ENCODE data around the gene SOCS2. TPM values are rescaled to one million over a fixed set of nuclear protein-coding genes. Genes with fewer than 3 reads are reported as not detected.

SOCS2 gene
- total and polyA plus RNA-seq, 2 of the 8 experiments (the other 6 are each of a cell fraction or from before 2014, with no cell fraction given), result 14.5 to 18.0 TPM

- no peak overlapping the region for H3K9ac ChIP-seq (replicated peaks in 1 of 4; ENCODE audit: extremely low read depth in 1 of 4, low read depth in 3 of 4, low read length in 3 of 4)
These were observed 22.9 kb downstream of the SOCS2 start for GRCh38 chr12:93595351-93595750.

More at GRCh38 chr12:93595351-93595750, 22.9 kb downstream of the SOCS2 start:
- Histone ChIP-seq H2AK5ac (ENCODE audit: low read depth, low read length) (no peak overlapping the region), H2BK120ac (replicated peaks; ENCODE audit: low read depth, low read length) (no peak overlapping the region), H4K20me1 (replicated peaks in 1 of 2; ENCODE audit: control insufficient read depth in 1 of 2, insufficient read depth in 2 of 2, low read length in 2 of 2) (no peaks in the 10 kb centered on the region), H3K27me3 (replicated peaks in 1 of 4; ENCODE audit: control insufficient read depth in 3 of 4, extremely low read depth in 1 of 4, insufficient read depth in 3 of 4, low read length in 3 of 4) (peaks cover 0 to 5% (median 3%) of the 10 kb centered on the region in 4 experiments; a peak in 5 of 7 replicates), H3K79me1 (ENCODE audit: low read depth, low read length) (no peaks in the 10 kb centered on the region), H2AFZ (ENCODE audit: low read length) (no peak overlapping the region), H3K4me3 (ENCODE audit: extremely low read depth in 1 of 4, insufficient read depth in 2 of 4, low read depth in 3 of 4, low read length in 4 of 4) (no peak overlapping the region), H2BK15ac (ENCODE audit: low read length) (no peak overlapping the region), H3K4me2 (ENCODE audit: insufficient read depth in 1 of 2, low read depth in 2 of 2, low read length in 2 of 2) (no peak overlapping the region), H2BK12ac (ENCODE audit: low read depth, low read length) (no peak overlapping the region), H2BK20ac (ENCODE audit: low read length) (no peak overlapping the region), H4K5ac (ENCODE audit: insufficient read length, low read depth, low read length) (no peak overlapping the region), H4K8ac (ENCODE audit: extremely low read depth, insufficient read depth, low read length) (no peak overlapping the region), H3K23me2 (ENCODE audit: low read depth, low read length) (peaks cover 4% of the 10 kb centered on the region; the same call in 1 of the 2 replicates), H3K36me3 (ENCODE audit: control insufficient read depth in 2 of 4, insufficient read depth in 4 of 4, low read length in 3 of 4) (no peaks in the 10 kb centered on the region), H3K18ac (ENCODE audit: extremely low read depth, low read length) (no peak overlapping the region), H4K91ac (replicated peaks; ENCODE audit: insufficient read length, low read length) (no peak overlapping the region), H3K9me3 (ENCODE audit: insufficient read depth in 2 of 2, low read depth in 1 of 2, low read length in 1 of 2) (no peaks in the 10 kb centered on the region), H3K4me1 (replicated peaks in 1 of 4; ENCODE audit: control insufficient read depth in 3 of 4, insufficient read depth in 4 of 4, low read length in 3 of 4) (peaks cover 0 to 6% (median 1%) of the 10 kb centered on the region in 4 experiments; a peak in 3 of 7 replicates), H3K56ac (replicated peaks; ENCODE audit: insufficient read length, low read depth, low read length) (no peak overlapping the region), H3K27ac (ENCODE audit: low read depth, low read length) (no peak overlapping the region), H3K4ac (replicated peaks; ENCODE audit: insufficient read length, low read depth, low read length) (no peak overlapping the region), H3K23ac (ENCODE audit: insufficient read length) (no peak overlapping the region), H3K79me2 (ENCODE audit: control insufficient read depth in 1 of 2, insufficient read depth in 2 of 2, low read length in 2 of 2) (no peaks in the 10 kb centered on the region), H2BK5ac (ENCODE audit: low read depth, low read length) (no peak overlapping the region), H3K14ac (ENCODE audit: insufficient read length) (no peak overlapping the region)
- 60% methylated on average over 3 of the region's 3 CpGs; no CpG with 5 or more reads in 1 of the 2 experiments for WGBS, 2 experiments (ENCODE audit: extremely low coverage in 1 of 2, insufficient coverage in 1 of 2, insufficient read length in 1 of 2, insufficient replicate concordance in 2 of 2, low coverage in 1 of 2, low lambda C conversion rate in 2 of 2, missing lambda C conversion rate in 1 of 2)
- POLR2A ChIA-PET (ENCODE audit: partially characterized antibody), result interaction anchor here (0.7 to 3.2 kb wide), 4 partner anchors 11 to 23 kb away, joined by 3 to 7 read pairs (median 5); partner anchors contain the start of gene SOCS2
- FAIRE-seq (no peak), DNase-seq (ENCODE audit: low read depth in 1 of 2, low spot score in 2 of 2) (no peak)
- TF ChIP-seq RAD21 (IDR thresholded peaks at IDR 0.05 in 1 of 2, conservative IDR thresholded peaks at IDR 0.05 in 1 of 2; ENCODE audit: low read depth in 2 of 2, low read length in 2 of 2) (no peak), YY1 (IDR thresholded peaks at IDR 0.05; ENCODE audit: low read depth, low read length) (no peak), HDAC2 (IDR thresholded peaks at IDR 0.05; ENCODE audit: borderline replicate concordance in 1 of 2, low read depth in 2 of 2, low read length in 2 of 2) (no peak), RNF2 (IDR thresholded peaks at IDR 0.05; ENCODE audit: borderline replicate concordance, low read depth, low read length, missing control alignments, poor library complexity, severe bottlenecking) (no peak), E2F6 (IDR thresholded peaks at IDR 0.05) (no peak), GABPA (IDR thresholded peaks at IDR 0.05; ENCODE audit: borderline replicate concordance, insufficient read depth, low read length) (no peak)
- CTCF ChIA-PET (ENCODE audit: partially characterized antibody), result interaction anchor here (0.8 to 2.3 kb wide), 4 partner anchors 13 to 396 kb away, joined by 3 to 7 read pairs (median 5); no protein-coding TSS in a partner anchor
